NT2/D1 (cell line): ENCODE results near the gene NBAS.

ENCODE experiments used
- DNase-seq: peaks from one replicate; pipeline ENCODE4 v3.0.0-alpha.2; 2011; ENCODE audit warnings: low read depth, low spot score
- H3K27me3 ChIP-seq: 2 replicates; pipeline ENCODE4 v1.6.0; 2011; ENCODE audit warnings: mild to moderate bottlenecking; ENCODE audit not compliant: insufficient read length, insufficient read depth
- H3K36me3 ChIP-seq: 2 replicates; pipeline ENCODE4 v1.6.1; 2011; ENCODE audit warnings: mild to moderate bottlenecking, low read length, mixed read lengths; ENCODE audit not compliant: insufficient read depth, insufficient read length
- H3K4me1 ChIP-seq: 2 replicates; pipeline ENCODE4 v1.5.1; 2011; ENCODE audit not compliant: insufficient read depth, insufficient read length
- H3K4me3 ChIP-seq: 2 replicates; pipeline ENCODE4 v1.5.1; 2011; ENCODE audit warnings: low read depth; ENCODE audit not compliant: insufficient read length
- H3K9ac ChIP-seq: 2 replicates; pipeline ENCODE4 v1.6.0; 2011; ENCODE audit warnings: low read depth; ENCODE audit not compliant: insufficient read length
- H3K9me3 ChIP-seq: 2 replicates; pipeline ENCODE4 v1.5.1; 2011; ENCODE audit warnings: mild to moderate bottlenecking, low read length; ENCODE audit not compliant: insufficient read depth
- SUZ12 ChIP-seq: IDR thresholded peaks from 2 replicates; pipeline ENCODE4 v1.6.1; 2011; ENCODE audit not compliant: insufficient read length, insufficient read depth; ENCODE audit errors: extremely low read depth
- YY1 ChIP-seq: IDR thresholded peaks from 2 replicates; pipeline ENCODE4 v1.6.1; 2011; ENCODE audit not compliant: insufficient read length, insufficient read depth
- ZNF274 ChIP-seq: IDR thresholded peaks from 2 replicates; pipeline ENCODE4 v1.6.1; 2011; ENCODE audit warnings: mild to moderate bottlenecking, low read depth, low read length

The NBAS gene

GRCh38 chr2:15555760-15556193 is 5.4 kb downstream of the NBAS start:
- no peaks in the 10 kb centered on the region for H3K9me3 ChIP-seq
- H3K4me3 ChIP-seq, result no peak overlapping the region
- TF ChIP-seq YY1, result no peak
- no peak for TF ChIP-seq ZNF274
- TF ChIP-seq SUZ12, result no peak
- no peaks in the 10 kb centered on the region for H3K27me3 ChIP-seq
- H3K36me3 ChIP-seq, result peaks cover 10% of the 10 kb centered on the region
- no peak for DNase-seq
- no peak overlapping the region for H3K9ac ChIP-seq
- H3K4me1 ChIP-seq, result no peaks in the 10 kb centered on the region

GRCh38 chr2:15554525-15555218 is 6.5 kb downstream of the NBAS start:
- no peak overlapping the region for H3K9ac ChIP-seq
- DNase-seq, result no peak
- peaks cover 10% of the 10 kb centered on the region for H3K36me3 ChIP-seq
- H3K27me3 ChIP-seq, result no peaks in the 10 kb centered on the region
- TF ChIP-seq SUZ12 (no peak), ZNF274 (no peak), YY1 (no peak)
- no peaks in the 10 kb centered on the region for H3K9me3 ChIP-seq
- H3K4me1 ChIP-seq, result no peaks in the 10 kb centered on the region
- no peak overlapping the region for H3K4me3 ChIP-seq

- Histone ChIP-seq H3K9ac (no peak overlapping the region), H3K27me3 (no peaks in the 10 kb centered on the region), H3K4me3 (no peak overlapping the region), H3K4me1 (no peaks in the 10 kb centered on the region), H3K36me3 (peaks cover 10% of the 10 kb centered on the region), H3K9me3 (no peaks in the 10 kb centered on the region)
- TF ChIP-seq ZNF274, result no peak
- no peak for TF ChIP-seq SUZ12
- TF ChIP-seq YY1, result no peak
- DNase-seq, result no peak
Observed at GRCh38 chr2:15553951-15554350, 7.2 kb downstream of the NBAS start.

- no peaks in the 10 kb centered on the region for H3K27me3 ChIP-seq
- no peak overlapping the region for H3K4me3 ChIP-seq
- H3K9ac ChIP-seq, result no peak overlapping the region
- H3K36me3 ChIP-seq, result peaks cover 10% of the 10 kb centered on the region
- TF ChIP-seq ZNF274, result no peak
- TF ChIP-seq YY1, result no peak
- no peak for TF ChIP-seq SUZ12
- H3K4me1 ChIP-seq, result no peaks in the 10 kb centered on the region
- H3K9me3 ChIP-seq, result no peaks in the 10 kb centered on the region
- DNase-seq, result no peak
Observed at GRCh38 chr2:15553519-15553918, 7.6 kb downstream of the NBAS start.

GRCh38 chr2:15548974-15549373 is 12.2 kb downstream of the NBAS start:
- Histone ChIP-seq H3K4me3 (no peak overlapping the region), H3K9me3 (no peaks in the 10 kb centered on the region), H3K36me3 (peaks cover 5% of the 10 kb centered on the region), H3K4me1 (no peaks in the 10 kb centered on the region), H3K27me3 (no peaks in the 10 kb centered on the region), H3K9ac (no peak overlapping the region)
- no peak for DNase-seq
- TF ChIP-seq YY1, result no peak
- no peak for TF ChIP-seq SUZ12
- no peak for TF ChIP-seq ZNF274

GRCh38 chr2:15547115-15547876 is 13.8 kb downstream of the NBAS start:
- H3K4me1 ChIP-seq, result no peaks in the 10 kb centered on the region
- TF ChIP-seq YY1, result no peak
- TF ChIP-seq SUZ12, result no peak
- no peak for TF ChIP-seq ZNF274
- H3K9ac ChIP-seq, result no peak overlapping the region
- peaks cover 3% of the 10 kb centered on the region for H3K36me3 ChIP-seq
- H3K27me3 ChIP-seq, result no peaks in the 10 kb centered on the region
- no peak for DNase-seq
- no peaks in the 10 kb centered on the region for H3K9me3 ChIP-seq
- no peak overlapping the region for H3K4me3 ChIP-seq
